IMR-90 (cell line): ENCODE data around the gene BAG1. TPM values are rescaled to one million over a fixed set of nuclear protein-coding genes. Genes with fewer than 3 reads are reported as not detected.

Experiments
- ATAC-seq: fragments of 200-7000 bp; cut with Tn5 transposase; 2 replicates; pipeline ENCODE4 v1.9.1; 2020; ENCODE audit warnings: low read depth, mild to moderate bottlenecking, moderate library complexity
- BruUV-seq: library from RNA; stranded (reverse); fragments of 400-500 nt; replicated peaks from 2 replicates; lab custom pipeline; 2021; lab: Mats Ljungman, UMichigan
- CTCF ChIA-PET: fragments of 300-600 bp; formaldehyde crosslinking; extraction: SDS; loops from one replicate; lab custom pipeline; 2021; ENCODE audit warnings: antibody characterized with exemption; lab: Yijun Ruan, JAX
- POLR2A ChIA-PET: fragments of 300-600 bp; sonication (Branson Sonifier 250); formaldehyde crosslinking; loops from one replicate; lab custom pipeline; 2022; ENCODE audit warnings: antibody characterized with exemption; ENCODE audit not compliant: unreplicated experiment; lab: Charles Lee
- DNase-seq: peaks from one replicate; pipeline ENCODE4 v3.0.0; 2013
- H2AFZ ChIP-seq: replicated peaks from 2 replicates; pipeline ENCODE3; 2013; ENCODE audit warnings: low read length, mild to moderate bottlenecking; ENCODE audit not compliant: poor library complexity
- H2AK5ac ChIP-seq: 2 replicates; pipeline ENCODE4 v1.6.1; 2013; ENCODE audit warnings: low read depth, low read length, inconsistent platforms
- H2AK9ac ChIP-seq: replicated peaks from 2 replicates; pipeline ENCODE3; 2013; ENCODE audit warnings: mild to moderate bottlenecking, low read depth, low read length, moderate library complexity; ENCODE audit not compliant: poor library complexity
- H2BK120ac ChIP-seq: 2 replicates; pipeline ENCODE4 v1.6.1; 2013; ENCODE audit warnings: low read depth, low read length, inconsistent platforms
- H2BK15ac ChIP-seq: 3 replicates; pipeline ENCODE4 v1.6.1; 2013; ENCODE audit warnings: low read depth, low read length, inconsistent platforms
- H2BK20ac ChIP-seq: 2 replicates; pipeline ENCODE4 v1.6.1; 2013; ENCODE audit warnings: low read depth, mild to moderate bottlenecking, inconsistent platforms, low read length, moderate library complexity
- H2BK5ac ChIP-seq: 2 replicates; pipeline ENCODE4 v1.6.1; 2013; ENCODE audit warnings: mild to moderate bottlenecking, low read depth, low read length, inconsistent platforms; ENCODE audit not compliant: poor library complexity, severe bottlenecking
- H3K14ac ChIP-seq: replicated peaks from 2 replicates; pipeline ENCODE4 v1.6.1; 2013; ENCODE audit warnings: low read depth, low read length, inconsistent platforms
- H3K18ac ChIP-seq: 2 replicates; pipeline ENCODE4 v1.6.1; 2013; ENCODE audit warnings: low read depth, low read length, control low read depth
- H3K23ac ChIP-seq: 2 replicates; pipeline ENCODE4 v1.6.1; 2013; ENCODE audit warnings: low read depth, low read length, inconsistent platforms
- H3K27ac ChIP-seq: 2 replicates; pipeline ENCODE4 v1.5.1; 2013; ENCODE audit warnings: mild to moderate bottlenecking, control low read depth, low read length; ENCODE audit not compliant: insufficient read depth
- H3K27me3 ChIP-seq: 2 replicates; pipeline ENCODE4 v1.6.1; 2013; ENCODE audit warnings: low read length; ENCODE audit not compliant: control insufficient read depth, insufficient read depth
- H3K36me3 ChIP-seq: 2 replicates; pipeline ENCODE4 v1.6.1; 2013; ENCODE audit warnings: low read length, mixed read lengths; ENCODE audit not compliant: control insufficient read depth, insufficient read depth
- H3K4ac ChIP-seq: 2 replicates; pipeline ENCODE4 v1.6.1; 2013; ENCODE audit warnings: low read depth, low read length, inconsistent platforms
- H3K4me1 ChIP-seq: 2 replicates; pipeline ENCODE4 v1.6.1; 2013; ENCODE audit warnings: low read length, mixed read lengths; ENCODE audit not compliant: control insufficient read depth, insufficient read depth
- H3K4me2 ChIP-seq: 2 replicates; pipeline ENCODE4 v1.6.1; 2013; ENCODE audit warnings: low read depth, mild to moderate bottlenecking, control low read depth, low read length, moderate library complexity
- H3K4me3 ChIP-seq: 2 replicates; pipeline ENCODE4 v1.5.1; 2013; ENCODE audit warnings: low read depth, mild to moderate bottlenecking, control low read depth, low read length, moderate library complexity; ENCODE audit not compliant: insufficient read depth
- H3K56ac ChIP-seq: 2 replicates; pipeline ENCODE4 v1.6.1; 2013; ENCODE audit warnings: low read length, inconsistent platforms; ENCODE audit not compliant: insufficient read depth; ENCODE audit errors: extremely low read depth
- H3K79me1 ChIP-seq, 2 experiments: 2 replicates each; pipeline ENCODE4 v1.6.1; 2013; ENCODE audit warnings: low read length in 2 of 2, inconsistent platforms in 1 of 2, low read depth in 1 of 2
- H3K9ac ChIP-seq: 2 replicates; pipeline ENCODE4 v1.6.1; 2013; ENCODE audit warnings: low read depth, low read length, control low read depth
- H3K9me1 ChIP-seq: 2 replicates; pipeline ENCODE4 v1.6.1; 2013; ENCODE audit warnings: low read length, inconsistent platforms; ENCODE audit not compliant: insufficient read depth
- H3K9me3 ChIP-seq: 2 replicates; pipeline ENCODE4 v1.6.1; 2013; ENCODE audit warnings: low read length; ENCODE audit not compliant: control insufficient read depth, insufficient read depth
- H4K20me1 ChIP-seq: 2 replicates; pipeline ENCODE4 v1.6.1; 2013; ENCODE audit warnings: low read length, inconsistent platforms; ENCODE audit not compliant: insufficient read depth
- H4K5ac ChIP-seq: 2 replicates; pipeline ENCODE4 v1.6.1; 2013; ENCODE audit warnings: mild to moderate bottlenecking, low read depth, low read length, control low read depth
- H4K8ac ChIP-seq, 2 experiments: 2 replicates each; pipeline ENCODE4 v1.6.1; 2013; ENCODE audit warnings: low read depth in 2 of 2, low read length in 2 of 2, control low read depth in 1 of 2, inconsistent platforms in 1 of 2
- H4K91ac ChIP-seq: 2 replicates; pipeline ENCODE4 v1.6.1; 2013; ENCODE audit warnings: low read depth, low read length, inconsistent platforms; ENCODE audit not compliant: insufficient read depth
- BHLHE40 ChIP-seq: fragments of 150-350 bp; IDR thresholded peaks from 2 replicates; pipeline ENCODE4 v1.6.1; 2016; ENCODE audit warnings: mild to moderate bottlenecking, low read depth, low read length
- CEBPB ChIP-seq: IDR thresholded peaks from 2 replicates; pipeline ENCODE4 v1.6.1; 2012; ENCODE audit warnings: low read depth, low read length, improper control_type of control experiment
- CHD1 ChIP-seq: IDR thresholded peaks from 2 replicates; pipeline ENCODE4 v1.6.1; 2012; ENCODE audit warnings: low read depth, low read length, improper control_type of control experiment
- CTCF ChIP-seq: conservative IDR thresholded peaks from 2 replicates; pipeline ENCODE4 v1.5.1; 2012; ENCODE audit warnings: mild to moderate bottlenecking, low read depth, low read length, improper control_type of control experiment
- ELK1 ChIP-seq: fragments of 150-350 bp; IDR thresholded peaks from 2 replicates; pipeline ENCODE4 v1.6.1; 2016; ENCODE audit warnings: low read depth, mild to moderate bottlenecking, low read length, moderate library complexity, borderline replicate concordance
- FOS ChIP-seq: fragments of 150-350 bp; IDR thresholded peaks from 2 replicates; pipeline ENCODE4 v1.6.1; 2016; ENCODE audit warnings: low read depth, low read length
- MAFK ChIP-seq: IDR thresholded peaks from 2 replicates; pipeline ENCODE4 v1.6.1; 2012; ENCODE audit warnings: low read depth, low read length, improper control_type of control experiment
- MAZ ChIP-seq: IDR thresholded peaks from 2 replicates; pipeline ENCODE4 v1.6.1; 2012; ENCODE audit warnings: low read depth, mild to moderate bottlenecking, low read length, improper control_type of control experiment, moderate library complexity, borderline replicate concordance
- MXI1 ChIP-seq: IDR thresholded peaks from 2 replicates; pipeline ENCODE4 v1.6.1; 2012; ENCODE audit warnings: low read depth, mild to moderate bottlenecking, low read length, moderate library complexity, borderline replicate concordance
- NFE2L2 ChIP-seq: fragments of 150-350 bp; IDR thresholded peaks from 2 replicates; pipeline ENCODE4 v1.6.1; 2016; ENCODE audit warnings: low read depth, mild to moderate bottlenecking, low read length
- POLR2A ChIP-seq: IDR thresholded peaks from 2 replicates; pipeline ENCODE4 v1.6.1; 2012; ENCODE audit warnings: mild to moderate bottlenecking, low read depth, low read length
- RAD21 ChIP-seq: IDR thresholded peaks from 2 replicates; pipeline ENCODE4 v1.6.1; 2012; ENCODE audit warnings: low read length, improper control_type of control experiment
- RCOR1 ChIP-seq: IDR thresholded peaks from 2 replicates; pipeline ENCODE4 v1.6.1; 2012; ENCODE audit warnings: mild to moderate bottlenecking, low read length, improper control_type of control experiment; ENCODE audit not compliant: insufficient replicate concordance
- RFX5 ChIP-seq: IDR thresholded peaks from 2 replicates; pipeline ENCODE4 v1.8.0; 2012; ENCODE audit warnings: low read depth, mild to moderate bottlenecking, low read length, moderate library complexity
- SMC3 ChIP-seq: fragments of 150-350 bp; IDR thresholded peaks from 2 replicates; pipeline ENCODE4 v1.6.1; 2016; ENCODE audit warnings: low read depth, mild to moderate bottlenecking, antibody characterized with exemption, low read length, moderate library complexity
- USF2 ChIP-seq: fragments of 150-350 bp; IDR thresholded peaks from 2 replicates; pipeline ENCODE4 v1.6.1; 2017; ENCODE audit warnings: mild to moderate bottlenecking, antibody characterized with exemption, low read length, low read depth
- WGBS, 2 experiments: methylation state at CpG; one replicate each; pipeline versions ENCODE4 v1.1.5 to v1.1.7; 2013; ENCODE audit warnings: missing lambda C conversion rate in 2 of 2; ENCODE audit not compliant: insufficient read length in 1 of 2; ENCODE audit errors: extremely low coverage in 2 of 2; 5-methylcytosine and 5-hydroxymethylcytosine counted together
- dilution Hi-C: fragments of 300-500 bp; cut with HindIII; formaldehyde crosslinking; loops from one replicate; pipeline ENCODE4 v1.14.3; 2018; ENCODE audit warnings: low sequenced_read_pairs; ENCODE audit not compliant: unreplicated experiment
- in situ Hi-C: fragments of 300-500 bp; cut with MboI; formaldehyde crosslinking; loops from 3 replicates; pipeline ENCODE4 v1.14.3; 2019; ENCODE audit warnings: low sequenced_read_pairs, inconsistent platforms, mixed read lengths
- intact Hi-C: fragments of 100-400 bp; cut with micrococcal nuclease; formaldehyde crosslinking; loops from 2 replicates; pipeline ENCODE4 v1.10.0; 2022
- polyA plus RNA-seq, 3 experiments: library from polyadenylated mRNA; depleted of rRNA; stranded (reverse); fragments of >200 nt; gene quantifications; 2 replicates each; pipeline ENCODE4 v1.2.3, GENCODE V29; 2012; ENCODE audit warnings: low replicate concordance in 1 of 3
- total RNA-seq: library from RNA; depleted of rRNA; stranded (reverse); fragments of >200 nt; gene quantifications from 2 replicates; pipeline ENCODE4 v1.2.3, GENCODE V29; 2012

The BAG1 gene
- total and polyA plus RNA-seq, 2 of the 4 experiments (the other 2 are of a cell fraction), result 4.5 to 20.9 TPM

GRCh38 chr9:33304362-33304761 is 39.9 kb upstream of the BAG1 start:
- ATAC-seq, result no peak
- Histone ChIP-seq H3K4ac (no peak overlapping the region), H3K56ac (no peak overlapping the region), H2BK15ac (no peak overlapping the region), H2BK20ac (no peak overlapping the region), H4K5ac (no peak overlapping the region), H2AK5ac (no peak overlapping the region), H3K27ac (no peak overlapping the region), H2AFZ (no peak overlapping the region), H4K20me1 (no peaks in the 10 kb centered on the region), H3K23ac (no peak overlapping the region), H2AK9ac (no peak overlapping the region), H3K79me1 (peaks cover 23 to 67% of the 10 kb centered on the region in 2 experiments), H3K18ac (no peak overlapping the region), H3K9me3 (no peaks in the 10 kb centered on the region), H3K9me1 (0 out of 2 replicates have a peak, but pooled peaks cover 9% of the 10 kb centered on the region), H2BK120ac (no peak overlapping the region), H3K4me3 (no peak overlapping the region), H3K27me3 (no peaks in the 10 kb centered on the region), H3K4me1 (no peaks in the 10 kb centered on the region; the same call in 1 of the 2 replicates), H3K4me2 (no peak overlapping the region), H3K14ac (no peak overlapping the region), H3K36me3 (peaks cover 61% of the 10 kb centered on the region), H4K91ac (no peak overlapping the region), H3K9ac (no peak overlapping the region), H2BK5ac (no peak overlapping the region), H4K8ac (no peak overlapping the region)
- no CpG with 5 or more reads among the region's 1 CpG for WGBS, 2 experiments
- ChIA-PET CTCF (interaction anchor here (0.6 kb wide), 1 partner anchor 804 kb away, joined by 3 read pairs; no protein-coding TSS in a partner anchor), POLR2A (no interaction called here)
- dilution Hi-C loops (no loop called here), intact Hi-C loops (no loop called here), in situ Hi-C loops (no loop called here)
- BruUV-seq, result no TSS peak
- TF ChIP-seq RCOR1 (no peak), CEBPB (no peak), POLR2A (no peak), MXI1 (no peak), RFX5 (no peak), MAFK (no peak), CHD1 (no peak), RAD21 (no peak), BHLHE40 (no peak), SMC3 (no peak), ELK1 (no peak), CTCF (no peak), MAZ (no peak), FOS (no peak), USF2 (no peak), NFE2L2 (no peak)
- DNase-seq, result no peak
